ENCODE results near the gene ZNF263. TPM values are rescaled to one million over a fixed set of nuclear protein-coding genes. Genes with fewer than 3 reads are reported as not detected.

Gene ZNF263
- total and polyA plus RNA-seq, 9 of the 15 experiments (the other 6 are each of a cell fraction or from before 2014, with no cell fraction given) = 4.6 to 48.3 (median 31.8) TPM

DNA sequence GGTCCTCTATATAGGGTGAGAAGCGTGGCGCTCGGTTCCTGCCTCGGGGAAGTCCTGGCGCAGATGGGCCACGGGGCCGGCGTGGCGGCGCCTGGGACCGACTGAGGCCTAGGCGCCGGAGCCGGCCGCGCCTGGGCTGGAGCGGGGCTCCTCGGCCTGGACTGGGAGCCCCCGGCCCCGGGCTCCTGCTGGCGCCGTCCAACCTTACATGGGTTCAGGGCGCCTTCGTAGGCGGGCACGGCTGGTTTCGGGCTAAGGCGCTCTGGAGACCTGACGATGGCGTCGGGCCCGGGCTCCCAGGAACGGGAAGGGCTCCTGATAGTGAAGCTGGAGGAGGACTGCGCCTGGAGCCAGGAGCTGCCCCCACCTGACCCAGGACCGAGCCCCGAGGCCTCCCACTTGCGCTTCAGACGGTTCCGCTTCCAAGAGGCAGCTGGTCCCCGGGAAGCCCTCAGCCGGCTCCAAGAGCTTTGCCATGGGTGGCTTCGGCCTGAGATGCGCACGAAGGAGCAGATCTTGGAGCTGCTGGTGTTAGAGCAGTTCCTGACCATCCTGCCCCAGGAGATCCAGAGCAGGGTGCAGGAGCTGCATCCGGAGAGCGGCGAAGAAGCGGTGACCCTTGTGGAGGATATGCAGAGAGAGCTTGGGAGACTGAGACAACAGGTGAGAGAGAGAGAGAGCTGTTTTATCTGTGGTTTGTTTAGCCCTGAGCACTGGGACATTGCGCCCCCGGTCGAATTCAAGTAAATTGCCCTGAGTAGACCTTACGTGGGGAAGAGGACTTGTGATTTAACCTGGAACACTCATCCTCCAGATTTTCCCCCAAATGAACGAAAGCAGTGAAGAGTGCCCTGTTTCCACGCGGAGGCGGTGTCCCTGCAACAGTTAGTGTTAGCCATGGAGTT lies 504 bp downstream of the ZNF263 start (continued):
- TF ChIP-seq ARNT (IDR thresholded peaks at IDR 0.05) = no peak
- TF ChIP-seq, protein P1, sequence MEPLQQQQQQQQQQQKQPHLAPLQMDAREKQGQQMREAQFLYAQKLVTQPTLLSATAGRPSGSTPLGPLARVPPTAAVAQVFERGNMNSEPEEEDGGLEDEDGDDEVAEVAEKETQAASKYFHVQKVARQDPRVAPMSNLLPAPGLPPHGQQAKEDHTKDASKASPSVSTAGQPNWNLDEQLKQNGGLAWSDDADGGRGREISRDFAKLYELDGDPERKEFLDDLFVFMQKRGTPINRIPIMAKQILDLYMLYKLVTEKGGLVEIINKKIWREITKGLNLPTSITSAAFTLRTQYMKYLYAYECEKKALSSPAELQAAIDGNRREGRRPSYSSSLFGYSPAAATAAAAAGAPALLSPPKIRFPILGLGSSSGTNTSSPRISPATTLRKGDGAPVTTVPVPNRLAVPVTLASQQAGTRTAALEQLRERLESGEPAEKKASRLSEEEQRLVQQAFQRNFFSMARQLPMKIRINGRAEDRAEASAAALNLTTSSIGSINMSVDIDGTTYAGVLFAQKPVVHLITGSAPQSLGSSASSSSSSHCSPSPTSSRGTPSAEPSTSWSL (CRISPR knock-in tag; IDR thresholded peaks at IDR 0.05; ENCODE audit: borderline replicate concordance) = 0 out of 2 replicates have a peak, but pooled peaks have one; percentile 61
- TF ChIP-seq, protein P2, sequence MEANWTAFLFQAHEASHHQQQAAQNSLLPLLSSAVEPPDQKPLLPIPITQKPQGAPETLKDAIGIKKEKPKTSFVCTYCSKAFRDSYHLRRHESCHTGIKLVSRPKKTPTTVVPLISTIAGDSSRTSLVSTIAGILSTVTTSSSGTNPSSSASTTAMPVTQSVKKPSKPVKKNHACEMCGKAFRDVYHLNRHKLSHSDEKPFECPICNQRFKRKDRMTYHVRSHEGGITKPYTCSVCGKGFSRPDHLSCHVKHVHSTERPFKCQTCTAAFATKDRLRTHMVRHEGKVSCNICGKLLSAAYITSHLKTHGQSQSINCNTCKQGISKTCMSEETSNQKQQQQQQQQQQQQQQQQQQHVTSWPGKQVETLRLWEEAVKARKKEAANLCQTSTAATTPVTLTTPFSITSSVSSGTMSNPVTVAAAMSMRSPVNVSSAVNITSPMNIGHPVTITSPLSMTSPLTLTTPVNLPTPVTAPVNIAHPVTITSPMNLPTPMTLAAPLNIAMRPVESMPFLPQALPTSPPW (CRISPR knock-in tag; IDR thresholded peaks at IDR 0.05) = no peak
- TF ChIP-seq PTBP1 (IDR thresholded peaks at IDR 0.05; ENCODE audit: low read depth, low read length) = no peak
- TF ChIP-seq SAFB (IDR thresholded peaks at IDR 0.05; ENCODE audit: borderline replicate concordance, low read depth, low read length) = no peak; the same call in 1 of the 2 replicates
- TF ChIP-seq PYGO2 (tag; IDR thresholded peaks at IDR 0.05) = no peak
- no peak for TF ChIP-seq IFI16 (CRISPR knock-in tag; IDR thresholded peaks at IDR 0.05)
- TF ChIP-seq ZNF785 (CRISPR knock-in tag; IDR thresholded peaks at IDR 0.05) = no peak
- TF ChIP-seq FOXA3 (CRISPR knock-in tag; conservative IDR thresholded peaks at IDR 0.05 in 1 of 2, IDR thresholded peaks at IDR 0.05 in 1 of 2) = 0 out of 4 replicates have a peak, but pooled peaks of 1 of the 2 experiments have one; percentile 22
- TF ChIP-seq, protein P3, sequence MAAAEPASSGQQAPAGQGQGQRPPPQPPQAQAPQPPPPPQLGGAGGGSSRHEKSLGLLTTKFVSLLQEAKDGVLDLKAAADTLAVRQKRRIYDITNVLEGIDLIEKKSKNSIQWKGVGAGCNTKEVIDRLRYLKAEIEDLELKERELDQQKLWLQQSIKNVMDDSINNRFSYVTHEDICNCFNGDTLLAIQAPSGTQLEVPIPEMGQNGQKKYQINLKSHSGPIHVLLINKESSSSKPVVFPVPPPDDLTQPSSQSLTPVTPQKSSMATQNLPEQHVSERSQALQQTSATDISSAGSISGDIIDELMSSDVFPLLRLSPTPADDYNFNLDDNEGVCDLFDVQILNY (CRISPR knock-in tag; IDR thresholded peaks at IDR 0.05) = no peak
- no peak for TF ChIP-seq HMG20A (CRISPR knock-in tag; conservative IDR thresholded peaks at IDR 0.05)
- TF ChIP-seq CHD1 (IDR thresholded peaks at IDR 0.05; ENCODE audit: low read length) = peak; percentile 26
- TF ChIP-seq, protein P4, sequence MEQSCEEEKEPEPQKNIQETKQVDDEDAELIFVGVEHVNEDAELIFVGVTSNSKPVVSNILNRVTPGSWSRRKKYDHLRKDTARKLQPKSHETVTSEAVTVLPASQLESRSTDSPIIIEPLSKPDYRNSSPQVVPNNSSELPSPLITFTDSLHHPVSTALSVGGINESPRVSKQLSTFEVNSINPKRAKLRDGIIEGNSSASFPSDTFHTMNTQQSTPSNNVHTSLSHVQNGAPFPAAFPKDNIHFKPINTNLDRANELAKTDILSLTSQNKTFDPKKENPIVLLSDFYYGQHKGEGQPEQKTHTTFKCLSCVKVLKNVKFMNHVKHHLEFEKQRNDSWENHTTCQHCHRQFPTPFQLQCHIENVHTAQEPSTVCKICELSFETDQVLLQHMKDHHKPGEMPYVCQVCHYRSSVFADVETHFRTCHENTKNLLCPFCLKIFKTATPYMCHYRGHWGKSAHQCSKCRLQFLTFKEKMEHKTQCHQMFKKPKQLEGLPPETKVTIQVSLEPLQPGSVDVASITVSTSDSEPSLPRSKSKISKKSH (CRISPR knock-in tag; IDR thresholded peaks at IDR 0.05) = no peak
- TF ChIP-seq, protein P5, sequence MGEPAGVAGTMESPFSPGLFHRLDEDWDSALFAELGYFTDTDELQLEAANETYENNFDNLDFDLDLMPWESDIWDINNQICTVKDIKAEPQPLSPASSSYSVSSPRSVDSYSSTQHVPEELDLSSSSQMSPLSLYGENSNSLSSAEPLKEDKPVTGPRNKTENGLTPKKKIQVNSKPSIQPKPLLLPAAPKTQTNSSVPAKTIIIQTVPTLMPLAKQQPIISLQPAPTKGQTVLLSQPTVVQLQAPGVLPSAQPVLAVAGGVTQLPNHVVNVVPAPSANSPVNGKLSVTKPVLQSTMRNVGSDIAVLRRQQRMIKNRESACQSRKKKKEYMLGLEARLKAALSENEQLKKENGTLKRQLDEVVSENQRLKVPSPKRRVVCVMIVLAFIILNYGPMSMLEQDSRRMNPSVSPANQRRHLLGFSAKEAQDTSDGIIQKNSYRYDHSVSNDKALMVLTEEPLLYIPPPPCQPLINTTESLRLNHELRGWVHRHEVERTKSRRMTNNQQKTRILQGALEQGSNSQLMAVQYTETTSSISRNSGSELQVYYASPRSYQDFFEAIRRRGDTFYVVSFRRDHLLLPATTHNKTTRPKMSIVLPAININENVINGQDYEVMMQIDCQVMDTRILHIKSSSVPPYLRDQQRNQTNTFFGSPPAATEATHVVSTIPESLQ (CRISPR knock-in tag; IDR thresholded peaks at IDR 0.05) = no peak
- no peak for TF ChIP-seq LARP7 (IDR thresholded peaks at IDR 0.05)
- TF ChIP-seq, protein P6, sequence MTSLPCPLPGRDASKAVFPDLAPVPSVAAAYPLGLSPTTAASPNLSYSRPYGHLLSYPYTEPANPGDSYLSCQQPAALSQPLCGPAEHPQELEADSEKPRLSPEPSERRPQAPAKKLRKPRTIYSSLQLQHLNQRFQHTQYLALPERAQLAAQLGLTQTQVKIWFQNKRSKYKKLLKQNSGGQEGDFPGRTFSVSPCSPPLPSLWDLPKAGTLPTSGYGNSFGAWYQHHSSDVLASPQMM (CRISPR knock-in tag; IDR thresholded peaks at IDR 0.05) = no peak
- no peak for TF ChIP-seq SIX5 (IDR thresholded peaks at IDR 0.05; ENCODE audit: borderline replicate concordance in 1 of 2, insufficient read depth in 1 of 2, low read depth in 1 of 2, low read length in 2 of 2)
- TF ChIP-seq ZNF583 (CRISPR knock-in tag; IDR thresholded peaks at IDR 0.05) = 0 out of 2 replicates have a peak, but pooled peaks have one; percentile 51
